Suprapubic skin (tissue), 3 donors: ENCODE data around the gene ZNF175.
A peak's percentile ranks its signal among the peaks of the same experiment; 100 is the strongest.

Experiments used
- POLR2A ChIP-seq, 2 donors: fragments of 450-650 bp; IDR thresholded peaks; one replicate each; pipeline ENCODE4 v1.6.1; 2017; ENCODE audit warnings: antibody characterized with exemption in 2 of 2, mild to moderate bottlenecking in 2 of 2, moderate library complexity in 2 of 2
- TF ChIP-seq, protein P1 (sequence below), 2 donors: fragments of 200-600 bp in 1 of 2; fragments of 450-650 bp in 1 of 2; sonication (generic) in 1 of 2; IDR thresholded peaks; one replicate each; pipeline ENCODE4 v1.5.1; 2016 to 2019; ENCODE audit warnings: antibody characterized with exemption in 2 of 2, mild to moderate bottlenecking in 1 of 2, moderate library complexity in 1 of 2

DNA sequence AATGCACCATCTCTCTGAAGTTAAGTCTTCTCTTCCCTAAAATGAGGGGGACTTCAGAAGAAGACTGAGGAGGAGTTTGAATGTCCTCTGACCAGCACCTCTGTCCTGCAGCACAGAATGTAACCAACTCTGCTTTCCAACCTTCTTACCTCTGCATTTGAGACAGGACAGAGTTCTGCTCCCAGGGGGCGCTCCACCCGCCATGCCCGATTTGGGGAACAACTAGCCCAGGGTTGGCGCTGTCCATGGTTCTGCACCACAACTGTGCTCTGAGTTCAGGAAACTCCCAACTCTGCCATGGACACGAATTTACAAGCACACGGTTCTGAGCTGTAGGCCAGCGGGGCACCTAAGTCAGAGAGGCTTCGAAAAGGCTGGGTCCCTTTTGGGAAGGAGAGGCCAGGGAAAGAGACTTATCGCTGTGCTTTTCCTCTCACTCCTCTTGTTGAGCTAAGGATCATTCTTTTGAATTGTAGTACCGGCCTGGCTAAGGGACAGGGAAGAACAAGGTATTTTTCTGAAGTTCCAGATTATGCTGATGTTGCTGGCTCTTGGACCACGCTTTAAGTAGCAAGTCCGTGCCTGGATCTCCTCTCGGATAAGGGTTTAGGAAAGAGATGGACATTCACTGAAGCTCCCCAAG, 37.0 kb downstream of the ZNF175 start:
- TF ChIP-seq POLR2A (IDR thresholded peaks at IDR 0.05) = no peak
- TF ChIP-seq, protein P1, sequence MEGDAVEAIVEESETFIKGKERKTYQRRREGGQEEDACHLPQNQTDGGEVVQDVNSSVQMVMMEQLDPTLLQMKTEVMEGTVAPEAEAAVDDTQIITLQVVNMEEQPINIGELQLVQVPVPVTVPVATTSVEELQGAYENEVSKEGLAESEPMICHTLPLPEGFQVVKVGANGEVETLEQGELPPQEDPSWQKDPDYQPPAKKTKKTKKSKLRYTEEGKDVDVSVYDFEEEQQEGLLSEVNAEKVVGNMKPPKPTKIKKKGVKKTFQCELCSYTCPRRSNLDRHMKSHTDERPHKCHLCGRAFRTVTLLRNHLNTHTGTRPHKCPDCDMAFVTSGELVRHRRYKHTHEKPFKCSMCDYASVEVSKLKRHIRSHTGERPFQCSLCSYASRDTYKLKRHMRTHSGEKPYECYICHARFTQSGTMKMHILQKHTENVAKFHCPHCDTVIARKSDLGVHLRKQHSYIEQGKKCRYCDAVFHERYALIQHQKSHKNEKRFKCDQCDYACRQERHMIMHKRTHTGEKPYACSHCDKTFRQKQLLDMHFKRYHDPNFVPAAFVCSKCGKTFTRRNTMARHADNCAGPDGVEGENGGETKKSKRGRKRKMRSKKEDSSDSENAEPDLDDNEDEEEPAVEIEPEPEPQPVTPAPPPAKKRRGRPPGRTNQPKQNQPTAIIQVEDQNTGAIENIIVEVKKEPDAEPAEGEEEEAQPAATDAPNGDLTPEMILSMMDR (IDR thresholded peaks at IDR 0.05) = peak; percentile 40 to 50
